HG03520 (cell line): ENCODE measurements around the gene ANGEL2.
A peak's percentile ranks its signal among the peaks of the same experiment; 100 is the strongest.
"Not testable (repeated sequence)": the region's sequence is repeated elsewhere in the genome, so short reads cannot be mapped to it uniquely, and the experiment has no call there.

Source experiments
- ATAC-seq: cut with Tn5 transposase; IDR thresholded peaks from one replicate; pipeline ENCODE4 v1.9.1; 2021; ENCODE audit warnings: mild to moderate bottlenecking, moderate library complexity; ENCODE audit not compliant: unreplicated experiment

The ANGEL2 gene

DNA sequence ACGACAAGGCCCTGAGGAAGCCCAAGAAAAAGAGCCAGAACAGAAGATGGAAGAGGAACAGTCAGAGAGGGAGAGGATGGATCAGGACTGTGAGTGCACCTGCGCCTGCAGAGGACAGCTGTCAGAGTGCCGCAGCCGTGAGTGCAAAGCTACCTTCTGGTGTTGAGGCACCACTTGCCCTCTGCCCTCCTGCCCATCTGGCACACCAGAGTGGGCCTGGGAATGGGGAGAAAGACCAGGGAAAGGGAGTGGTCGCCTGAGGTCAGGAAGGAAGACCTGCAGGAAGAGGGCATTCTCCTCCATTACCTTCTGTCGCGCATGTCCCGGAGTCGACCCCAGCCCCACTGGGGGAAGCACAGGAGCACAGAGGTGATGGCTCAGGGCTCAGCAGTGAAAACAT is 39.1 kb downstream of the ANGEL2 start:
- no peak for ATAC-seq

DNA sequence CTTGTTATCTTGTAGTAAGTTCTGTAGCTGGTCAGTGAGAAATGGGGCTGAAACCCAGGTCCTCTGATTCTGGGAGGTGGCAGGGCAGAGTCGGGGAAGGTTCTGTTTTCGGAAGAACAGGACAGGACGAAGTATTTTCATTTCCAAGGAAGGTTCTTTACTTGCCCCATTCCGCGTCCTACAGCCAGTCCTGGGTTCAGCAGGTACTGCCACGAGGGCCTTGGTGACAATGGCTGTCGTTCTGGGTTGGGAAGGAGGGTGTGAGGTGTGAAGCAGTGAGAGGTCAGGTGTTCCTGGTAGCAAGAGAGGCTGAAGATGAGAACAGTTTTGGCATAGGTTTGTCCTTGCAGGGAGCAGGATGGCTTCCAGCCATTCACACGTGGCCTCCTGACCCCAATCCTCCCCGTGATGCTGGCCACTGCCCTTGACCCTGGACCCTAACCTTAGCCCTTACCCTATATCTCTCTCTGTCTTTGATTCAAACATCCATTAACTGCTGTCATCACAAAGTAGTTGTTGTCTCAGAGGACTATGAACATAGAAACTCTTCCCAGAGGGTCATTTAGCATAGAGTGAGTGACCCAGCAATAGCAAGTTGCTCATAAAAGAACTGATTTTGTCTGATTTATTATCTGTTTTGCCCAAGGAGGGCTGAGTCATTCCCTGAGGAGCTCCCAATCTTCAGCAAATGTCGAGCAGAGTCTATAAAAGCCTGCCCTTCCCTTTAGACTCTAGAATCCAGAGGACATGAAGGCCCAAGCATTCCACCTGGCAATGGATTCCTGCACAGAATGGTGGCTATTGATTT is 40.4 kb downstream of the ANGEL2 start:
- ATAC-seq = no peak

DNA sequence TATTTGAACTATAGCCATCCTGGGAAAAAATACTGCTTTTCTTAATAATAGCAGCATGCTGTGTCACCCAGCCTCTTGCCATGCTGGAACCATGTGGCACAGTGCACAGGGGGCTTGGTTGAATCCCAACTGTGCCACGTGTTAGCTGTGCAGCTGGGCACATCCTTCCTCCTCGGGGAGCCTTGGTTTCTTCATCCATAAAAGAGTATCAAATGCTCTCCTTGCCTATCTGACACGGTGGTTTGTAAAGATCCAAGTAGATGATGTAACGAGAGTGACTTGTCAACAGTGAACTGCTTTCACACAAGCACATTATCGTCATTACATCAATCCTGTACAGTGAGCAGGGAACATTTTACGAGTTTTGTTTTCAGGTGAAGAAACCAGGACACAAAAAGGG is 41.0 kb downstream of the ANGEL2 start:
- ATAC-seq = no peak

DNA sequence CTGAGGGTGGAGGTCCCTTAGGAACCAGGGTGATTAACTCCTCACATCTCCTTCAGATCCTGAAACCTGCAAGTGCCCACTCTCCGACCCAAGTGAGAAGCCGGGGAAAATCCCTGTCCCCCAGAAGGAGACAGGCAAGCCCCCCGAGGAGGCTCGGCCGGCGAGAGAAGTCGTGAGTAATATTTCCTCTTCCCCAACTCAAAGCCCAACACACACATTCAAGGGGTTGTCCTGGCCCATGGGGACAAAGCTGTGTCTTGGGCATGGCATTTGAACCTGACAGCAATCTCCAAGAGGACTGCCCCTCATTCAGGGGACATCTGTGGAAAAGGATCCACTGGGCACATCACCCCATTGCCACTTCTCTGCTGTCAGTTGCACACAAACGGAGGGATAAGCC is 41.8 kb downstream of the ANGEL2 start:
- no peak for ATAC-seq

DNA sequence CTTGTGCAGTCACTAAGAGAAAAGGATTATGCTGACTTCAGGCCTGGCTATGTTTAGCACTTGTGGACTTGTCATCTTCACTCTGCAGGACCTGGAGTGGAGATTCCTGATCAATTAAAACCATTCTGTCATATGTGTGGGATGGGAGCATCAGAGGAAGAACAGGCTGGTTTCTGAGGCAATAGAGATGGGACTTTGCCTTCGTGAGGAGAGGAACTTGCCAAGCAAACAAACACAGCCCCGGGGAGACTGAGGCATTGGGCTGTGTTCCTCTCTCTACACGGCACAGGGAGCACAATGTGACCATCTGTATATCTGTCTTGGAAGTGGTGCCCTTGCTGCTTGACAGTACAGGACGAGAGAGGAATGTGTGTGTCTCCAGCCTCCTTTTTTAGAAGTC is 42.2 kb downstream of the ANGEL2 start:
- ATAC-seq = no peak

DNA sequence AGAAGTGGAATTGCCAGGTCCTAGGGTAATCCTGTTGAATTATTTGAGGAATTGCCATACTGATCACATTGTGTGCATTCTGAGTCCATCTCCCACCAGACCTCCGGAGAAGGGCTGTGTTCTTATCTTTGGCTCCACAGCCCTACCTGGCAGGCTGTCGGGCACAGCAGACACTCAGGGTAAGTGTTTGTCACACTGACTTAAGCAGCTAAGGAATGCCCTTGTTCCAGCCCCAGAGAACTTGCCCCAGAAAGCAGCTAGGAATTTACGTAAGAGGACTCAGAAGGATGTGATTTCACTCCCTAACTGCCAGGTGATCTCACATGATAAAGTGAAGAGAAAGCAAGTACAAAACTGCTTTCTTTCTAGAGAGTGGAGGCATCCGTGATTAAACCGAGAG is 44.4 kb downstream of the ANGEL2 start:
- no peak for ATAC-seq

DNA sequence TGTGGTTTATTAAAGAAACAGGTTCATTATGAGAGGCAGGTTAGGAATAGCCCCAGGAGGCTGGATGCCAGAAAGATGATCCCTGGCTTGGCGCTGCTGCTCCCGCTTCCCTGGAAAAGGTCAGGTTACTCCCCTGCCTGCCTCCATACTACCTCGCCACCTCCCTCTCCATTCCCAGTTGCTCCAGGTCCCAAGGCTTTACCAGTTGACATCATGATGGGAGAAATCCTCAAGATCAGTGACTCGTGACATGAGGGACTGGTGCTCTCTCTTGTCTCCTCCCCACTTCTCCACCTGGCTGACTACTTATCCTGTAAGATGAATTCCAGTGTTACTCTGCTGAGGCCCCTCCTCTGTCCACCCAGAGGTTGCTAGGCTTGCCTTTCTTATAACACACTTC is 45.6 kb downstream of the ANGEL2 start:
- no peak for ATAC-seq

DNA sequence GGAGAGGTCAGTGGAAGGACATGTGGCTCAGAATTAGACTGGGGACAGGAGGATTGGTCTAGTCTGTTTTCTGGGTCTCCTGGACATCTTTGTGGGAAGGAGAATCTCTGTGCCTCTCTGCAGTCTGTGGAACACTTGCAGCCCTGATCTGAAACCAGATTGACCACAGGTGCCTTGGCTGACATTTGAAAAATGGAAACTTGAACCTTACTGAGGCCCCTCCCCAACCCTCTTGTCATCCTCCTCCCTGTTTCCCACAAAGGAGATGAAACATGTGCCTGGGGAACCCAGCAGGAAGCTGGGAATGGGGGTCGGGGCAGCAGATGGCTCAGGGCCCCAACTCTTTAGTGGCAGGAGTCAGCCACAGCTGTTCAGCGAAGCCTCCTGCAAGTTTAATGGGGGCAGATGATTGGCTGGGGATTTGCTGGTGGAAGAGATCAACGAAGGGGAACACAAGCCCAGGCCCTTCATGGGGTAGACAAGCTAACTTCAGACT is 47.3 kb downstream of the ANGEL2 start:
- ATAC-seq = no peak

DNA sequence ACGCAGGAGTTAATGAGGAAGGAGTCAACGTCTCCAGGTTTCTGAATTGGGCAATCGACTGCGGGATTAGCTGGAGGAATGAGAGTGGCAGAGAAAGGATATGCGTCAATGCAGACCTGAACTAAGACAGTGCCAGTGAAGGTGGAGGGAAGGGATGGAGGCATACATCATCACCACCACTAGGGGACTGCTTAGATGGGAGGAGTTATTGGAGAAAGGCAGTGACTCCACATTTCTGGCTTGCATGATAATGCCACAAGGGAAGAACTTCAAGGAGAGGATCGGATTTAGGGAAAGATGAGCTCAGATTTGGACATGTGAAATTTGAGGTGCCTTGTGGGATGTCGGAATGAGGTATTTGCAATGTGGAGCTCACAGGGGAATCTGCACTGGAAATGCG is 47.9 kb downstream of the ANGEL2 start:
- no peak for ATAC-seq

DNA sequence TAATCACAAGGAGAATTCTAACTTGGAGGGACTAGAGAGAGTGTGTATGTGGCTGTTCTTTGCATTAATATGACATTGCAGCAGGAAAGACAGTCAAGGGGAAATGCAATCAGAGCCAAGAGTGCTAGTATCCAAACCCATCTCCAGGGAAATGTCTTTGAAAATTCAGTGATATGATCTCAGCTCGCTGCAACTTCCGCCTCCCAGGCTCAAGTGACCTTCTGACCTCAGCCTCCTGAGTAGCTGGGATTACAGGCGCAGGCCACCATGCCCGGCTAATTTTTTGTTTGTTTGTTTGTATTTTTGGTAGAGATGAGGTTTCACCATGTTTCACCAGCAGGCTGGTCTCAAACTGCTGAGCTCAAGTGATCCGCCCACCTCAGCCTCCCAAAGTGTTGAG is 49.1 kb downstream of the ANGEL2 start:
- ATAC-seq = no peak

DNA sequence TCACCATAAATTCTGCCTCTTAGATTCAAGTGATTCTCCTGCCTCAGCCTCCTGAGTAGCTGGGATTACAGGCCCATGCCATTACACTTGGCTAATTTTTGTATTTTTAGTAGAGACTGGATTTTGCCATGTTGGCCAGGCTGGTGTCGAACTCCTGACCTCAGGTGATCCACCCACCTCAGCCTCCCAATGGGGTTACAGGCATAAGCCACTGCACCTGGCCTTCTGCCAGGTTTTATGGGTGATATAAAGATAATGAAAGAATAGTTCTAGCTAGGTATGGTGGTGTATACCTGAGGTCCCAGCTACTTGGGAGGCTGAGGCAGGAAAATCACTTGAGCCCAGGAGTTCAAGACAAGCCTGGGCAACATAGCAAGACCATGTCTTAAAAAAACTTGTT is 50.7 kb downstream of the ANGEL2 start:
- ATAC-seq = not testable (repeated sequence)

DNA sequence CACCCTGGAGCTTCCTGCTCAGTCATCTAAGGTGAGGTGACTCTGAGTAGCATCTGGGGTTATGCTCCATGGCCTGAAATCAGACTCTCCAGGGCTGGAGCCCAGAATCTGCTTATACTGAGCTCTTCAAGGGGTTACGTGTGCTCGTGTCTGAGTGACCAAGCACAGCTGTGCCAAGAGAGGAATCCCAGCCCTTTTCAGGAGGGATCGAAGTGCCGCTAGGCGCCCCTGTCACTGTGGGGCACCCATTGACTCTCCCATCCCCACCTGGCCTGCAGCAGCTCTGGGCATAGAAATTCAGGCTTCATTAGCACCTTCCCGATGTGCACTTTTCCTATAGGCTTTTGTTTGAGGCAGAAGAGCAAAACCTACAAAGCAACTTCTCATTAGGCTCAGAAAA is 51.6 kb downstream of the ANGEL2 start:
- no peak for ATAC-seq

DNA sequence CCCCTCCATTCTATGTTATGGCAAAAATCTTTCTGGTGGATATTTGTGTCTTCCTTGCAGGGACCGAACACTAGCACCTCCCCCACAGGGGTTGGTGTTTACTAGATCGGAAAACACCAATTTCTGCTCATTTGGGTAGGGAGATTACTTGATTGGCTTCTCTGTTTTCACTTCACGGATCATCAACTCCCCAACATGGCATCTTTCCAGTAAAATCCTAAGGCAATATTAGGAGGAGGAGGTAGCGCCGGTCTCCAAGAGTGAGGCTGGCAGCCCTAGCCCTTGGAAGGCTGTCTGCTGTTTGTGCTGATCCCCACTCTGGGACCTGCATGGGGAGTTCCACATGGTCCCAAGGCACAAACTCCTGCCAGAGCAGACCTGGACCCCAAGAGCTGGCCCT is 53.2 kb downstream of the ANGEL2 start:
- ATAC-seq = no peak

DNA sequence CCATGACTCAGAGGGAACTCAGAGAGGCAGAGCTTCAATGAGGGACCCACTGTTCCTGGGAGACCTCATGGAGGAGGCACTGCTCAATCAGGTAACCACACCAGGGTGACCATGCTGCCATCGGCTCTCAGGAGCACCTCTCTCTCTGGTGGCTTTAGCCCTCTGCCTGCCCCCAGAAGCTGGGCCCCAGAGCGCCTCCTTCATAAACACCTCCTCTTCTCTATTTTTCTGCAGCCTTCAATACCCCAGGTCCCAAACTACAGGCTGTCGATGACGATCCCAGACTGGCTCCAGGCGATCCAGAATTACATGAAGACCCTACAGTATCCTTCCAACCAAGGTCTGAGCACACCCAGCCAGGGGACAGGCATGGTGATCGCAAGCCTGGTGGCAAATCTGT is 54.7 kb downstream of the ANGEL2 start:
- ATAC-seq = no peak

DNA sequence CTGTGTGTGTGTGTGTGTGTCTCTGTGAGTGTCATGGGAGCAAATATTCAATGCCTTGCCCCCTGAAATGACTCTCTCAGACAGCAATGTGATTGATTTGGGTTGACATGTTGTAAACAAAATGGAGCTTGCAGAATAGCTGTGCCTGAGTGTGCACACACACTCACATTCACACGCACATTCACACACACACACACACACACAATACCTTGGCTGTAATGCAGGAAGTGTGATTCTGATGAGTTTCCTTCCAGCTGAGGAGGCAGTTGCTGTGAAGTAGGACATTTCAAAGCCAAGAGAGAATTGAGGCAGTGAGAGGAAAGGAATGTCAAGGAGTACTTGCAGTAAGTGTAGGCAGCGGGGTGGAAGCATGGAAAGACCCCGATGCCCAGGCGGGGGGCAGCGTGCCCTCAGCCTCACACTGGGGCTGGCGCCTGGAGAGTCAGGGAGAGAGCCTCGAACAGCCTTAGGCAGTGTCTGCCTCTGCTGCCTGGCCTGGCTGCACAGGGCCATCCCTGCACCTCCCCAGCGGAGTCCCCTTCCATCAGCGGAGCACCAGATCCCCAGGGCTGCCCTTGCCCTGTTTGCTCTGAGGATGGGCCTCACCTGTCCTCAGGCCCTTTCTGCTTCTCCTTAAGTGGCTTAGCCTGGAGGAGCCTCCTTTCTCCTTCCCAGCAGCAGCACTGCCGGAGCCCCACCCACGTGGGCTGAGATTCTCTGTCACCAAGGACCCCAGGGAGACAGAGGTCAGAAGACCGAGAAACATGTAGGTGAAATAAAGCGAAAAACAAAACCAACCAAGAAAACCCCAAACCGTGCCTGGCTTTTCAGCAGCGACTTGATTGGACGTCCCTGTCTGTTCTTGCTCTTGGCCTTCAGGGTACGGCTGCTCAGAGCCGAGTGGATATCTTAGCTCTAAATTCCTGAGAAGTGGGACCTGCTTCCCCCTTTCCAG is 56.1 kb downstream of the ANGEL2 start:
- ATAC-seq = peak; percentile 71

DNA sequence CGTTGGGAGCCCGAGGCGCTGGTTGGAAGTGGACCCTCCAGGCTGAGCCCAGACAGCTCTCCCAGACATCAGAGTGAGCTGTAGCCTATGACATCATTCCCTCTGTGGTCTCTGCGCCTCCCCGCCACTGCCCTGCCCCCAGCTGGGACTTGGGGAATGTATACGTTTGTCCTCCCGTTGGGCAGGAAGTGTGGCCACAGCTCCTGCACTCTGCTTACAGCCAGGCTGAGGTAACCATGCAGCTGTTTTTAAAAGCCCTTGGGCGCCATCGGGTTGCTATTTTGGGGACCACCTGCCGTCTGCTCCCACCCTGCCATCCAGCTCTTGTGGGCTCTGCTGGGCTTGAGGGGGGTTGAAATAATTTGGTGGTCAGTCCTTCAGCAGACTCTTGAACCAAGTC is 57.5 kb downstream of the ANGEL2 start:
- ATAC-seq = no peak

DNA sequence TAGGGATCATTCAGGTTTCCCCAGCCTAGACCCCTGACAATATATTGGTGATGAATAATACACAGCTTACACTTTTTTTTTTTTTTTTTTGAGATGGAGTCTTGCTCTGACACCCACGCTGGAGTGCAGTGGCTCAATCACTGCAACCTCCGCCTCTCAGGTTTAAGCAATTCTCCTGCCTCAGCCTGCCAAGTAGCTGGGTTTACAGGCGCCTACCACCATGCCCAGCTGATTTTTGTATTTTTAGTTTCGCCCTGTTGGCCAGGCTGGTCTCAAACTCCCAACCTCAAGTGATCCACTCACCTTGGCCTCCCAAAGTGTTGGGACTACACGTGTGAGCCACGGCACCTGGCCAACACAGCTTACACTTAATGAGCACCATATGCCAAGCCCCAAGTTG is 58.1 kb downstream of the ANGEL2 start:
- no peak for ATAC-seq

DNA sequence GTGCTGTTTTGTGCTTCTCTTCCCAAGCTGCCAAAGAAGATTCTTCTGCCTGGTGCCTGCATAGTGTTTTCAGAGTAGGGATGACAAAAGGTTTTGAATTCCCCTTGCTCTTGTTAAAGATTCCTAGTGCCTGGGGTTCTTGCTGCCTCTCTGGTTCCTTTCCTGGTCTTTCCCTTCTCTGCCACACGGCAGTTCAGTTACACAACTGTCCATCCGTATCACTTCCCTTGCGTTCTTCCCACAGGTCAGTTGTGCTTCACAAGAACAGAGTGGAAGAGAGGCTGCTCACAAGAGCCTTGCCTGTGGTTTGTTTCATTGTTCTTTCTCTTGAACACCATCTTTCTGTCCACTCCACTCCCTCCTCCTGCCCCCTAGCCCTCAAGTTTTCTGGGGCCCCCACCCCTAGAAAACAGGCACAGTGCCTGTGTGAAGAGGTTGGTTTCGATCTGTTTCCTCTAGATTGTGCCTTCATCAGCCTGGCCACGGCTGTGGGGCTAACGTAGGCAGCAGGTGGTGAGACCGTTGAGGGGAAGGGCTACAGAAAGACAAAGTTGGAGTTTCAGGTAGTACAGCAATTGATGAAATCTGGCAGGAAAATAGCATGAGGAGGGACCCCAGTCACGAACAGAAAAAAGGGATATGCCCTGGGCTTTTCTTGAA is 59.6 kb downstream of the ANGEL2 start:
- ATAC-seq = no peak

DNA sequence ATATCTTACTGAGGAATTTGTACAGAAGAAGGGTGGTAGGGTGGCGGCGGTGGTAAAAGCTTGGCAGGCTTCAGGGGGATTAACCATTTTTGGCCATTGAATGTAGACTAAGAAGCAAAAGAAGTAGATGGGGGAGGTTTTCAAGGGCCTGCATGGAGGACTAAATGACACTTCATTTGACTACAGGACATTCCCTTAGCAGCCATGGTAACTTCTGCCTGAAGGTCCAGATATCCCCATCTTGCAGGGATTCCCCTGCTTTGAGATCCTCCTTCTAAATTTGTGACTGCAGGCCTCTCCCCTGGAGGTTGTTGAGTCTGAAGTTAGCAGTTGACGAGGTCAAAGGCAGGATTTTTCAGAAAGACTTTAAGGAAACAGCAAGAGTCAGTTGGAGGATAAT is 60.6 kb downstream of the ANGEL2 start:
- ATAC-seq = no peak

DNA sequence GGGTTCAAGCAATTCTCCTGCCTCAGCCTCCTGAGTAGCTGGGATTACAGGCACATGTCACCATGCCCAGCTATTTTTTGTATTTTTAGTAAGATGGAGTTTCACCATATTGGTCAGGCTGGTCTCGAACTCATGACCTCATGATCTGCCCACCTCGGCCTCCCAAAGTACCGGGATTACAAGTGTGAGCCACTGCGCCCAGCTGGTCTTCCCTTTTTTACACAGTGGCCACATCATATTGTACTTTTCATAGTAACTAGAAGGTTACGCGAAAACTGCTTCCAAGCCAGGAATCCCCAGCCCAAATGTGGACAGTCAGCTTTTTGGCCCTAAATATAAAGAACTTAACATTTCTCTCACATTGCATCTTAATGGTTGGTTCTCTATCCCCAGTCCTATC is 61.2 kb downstream of the ANGEL2 start:
- ATAC-seq = no peak

DNA sequence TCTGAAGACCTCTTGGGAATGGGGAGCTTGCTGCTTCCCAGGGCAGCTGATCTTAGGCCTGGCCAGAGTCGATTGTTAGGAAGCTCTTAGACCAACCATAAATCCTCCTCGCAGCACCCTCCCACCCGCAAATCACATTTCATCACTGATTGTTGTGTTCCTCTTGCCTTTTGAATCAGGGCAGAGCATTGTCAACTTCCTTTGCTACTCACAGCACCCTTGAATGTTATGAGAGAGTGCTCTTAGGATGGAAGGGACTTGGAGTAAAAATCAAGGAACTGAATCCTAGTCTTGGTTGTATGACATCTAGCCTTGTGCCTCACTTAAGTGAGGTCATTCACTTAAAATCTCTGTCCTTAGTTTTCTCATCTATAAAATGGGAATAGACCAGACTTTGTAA is 62.3 kb downstream of the ANGEL2 start:
- no peak for ATAC-seq

DNA sequence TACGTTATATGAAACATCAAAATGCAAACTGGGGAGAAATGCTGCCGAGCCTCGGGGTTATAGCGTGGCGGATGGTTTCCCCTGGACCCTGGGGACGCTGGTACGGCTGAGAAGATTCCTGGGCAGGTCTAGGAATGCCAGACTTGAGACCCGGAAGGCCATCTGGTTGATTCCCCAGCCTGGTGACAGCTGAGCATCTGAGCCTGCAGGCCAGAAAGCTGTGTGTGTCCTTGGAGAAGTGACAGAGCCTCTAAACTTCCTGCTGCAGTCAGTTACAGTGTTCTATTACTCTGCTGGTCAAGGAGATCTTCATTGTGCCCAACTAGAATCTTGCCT is 63.1 kb downstream of the ANGEL2 start:
- ATAC-seq = no peak
